Lower leg skin (tissue), 4 donors: ENCODE results near the gene RTN4RL1. TPM values are rescaled to one million over a fixed set of nuclear protein-coding genes. Genes with fewer than 3 reads are reported as not detected.
A peak's percentile ranks its signal among the peaks of the same experiment; 100 is the strongest.

ENCODE experiments used
- DNase-seq, 2 donors: peaks; one replicate each; pipeline ENCODE4 v3.0.0-alpha.2; 2019; ENCODE audit warnings: low spot score in 2 of 2
- H3K4me3 ChIP-seq: fragments of 200-600 bp; sonication (generic); 2 replicates; pipeline ENCODE4 v1.5.1; 2017; ENCODE audit warnings: mild to moderate bottlenecking, low read depth; ENCODE audit not compliant: poor library complexity, severe bottlenecking
- CTCF ChIP-seq, 3 donors: fragments of 450-650 bp; IDR thresholded peaks; one replicate each; pipeline ENCODE4 v1.5.1; 2016; ENCODE audit warnings: antibody characterized with exemption in 3 of 3, mild to moderate bottlenecking in 3 of 3, moderate library complexity in 2 of 3
- POLR2A ChIP-seq, 2 donors: fragments of 450-650 bp; IDR thresholded peaks; one replicate each; pipeline ENCODE4 v1.6.1; 2016 to 2017; ENCODE audit warnings: antibody characterized with exemption in 2 of 2, mild to moderate bottlenecking in 1 of 2, moderate library complexity in 1 of 2
- WGBS, 2 donors: methylation state at CpG; one replicate each; pipeline ENCODE4 v1.1.5; 2018; 5-methylcytosine and 5-hydroxymethylcytosine counted together
- intact Hi-C: fragments of 100-400 bp; cut with DNase I; formaldehyde crosslinking; loops from one replicate; pipeline ENCODE4 v1.15.0; 2023; ENCODE audit warnings: low total_unique reads
- total RNA-seq, 4 donors: library from RNA; depleted of rRNA; stranded (reverse); fragments of >200 nt; gene quantifications; one replicate each; pipeline ENCODE4 v1.1.0, GENCODE V29; 2016

Gene RTN4RL1
- total RNA-seq, 4 donors from 2014 or later, result 19.1 to 31.5 (median 27.6) TPM

GRCh38 chr17:2047590-2047989, 22.5 kb upstream of the RTN4RL1 start:
- no peak overlapping the region for H3K4me3 ChIP-seq
- WGBS, 2 donors, result 93 to 95% methylated on average over 6 of the region's 6 CpGs
- DNase-seq, result no peak
- TF ChIP-seq CTCF (IDR thresholded peaks at IDR 0.05), result no peak
- no peak for TF ChIP-seq POLR2A (IDR thresholded peaks at IDR 0.05)
- intact Hi-C loops, result no loop called here

GRCh38 chr17:2044263-2044894, 19.2 kb upstream of the RTN4RL1 start:
- WGBS, 2 donors, result 91 to 96% methylated on average over 5 of the region's 5 CpGs
- no peak for TF ChIP-seq CTCF (IDR thresholded peaks at IDR 0.05)
- no peak for TF ChIP-seq POLR2A (IDR thresholded peaks at IDR 0.05)
- H3K4me3 ChIP-seq, result no peak overlapping the region
- peak in 1 of 2 donors; percentile 67 for DNase-seq
- intact Hi-C loops, result no loop called here

- intact Hi-C loops, result no loop called here
- no peak overlapping the region for H3K4me3 ChIP-seq
- WGBS, 2 donors, result 57 to 58% methylated on average over 6 of the region's 6 CpGs
- TF ChIP-seq CTCF (IDR thresholded peaks at IDR 0.05), result no peak
- no peak for DNase-seq
These were observed 18.7 kb upstream of the RTN4RL1 start for GRCh38 chr17:2043785-2044184.

- WGBS, 2 donors, result 81 to 83% methylated on average over 5 of the region's 5 CpGs
- TF ChIP-seq CTCF (IDR thresholded peaks at IDR 0.05), result no peak
- no peak for DNase-seq
- intact Hi-C loops, result no loop called here
- no peak overlapping the region for H3K4me3 ChIP-seq
These were observed 17.8 kb upstream of the RTN4RL1 start for GRCh38 chr17:2042933-2043332.

GRCh38 chr17:2042390-2042847, 17.3 kb upstream of the RTN4RL1 start:
- intact Hi-C loops, result no loop called here
- WGBS, 2 donors, result 17 to 20% methylated on average over 17 of the region's 17 CpGs
- DNase-seq, result no peak
- TF ChIP-seq POLR2A (IDR thresholded peaks at IDR 0.05) (no peak), CTCF (IDR thresholded peaks at IDR 0.05) (no peak)
- H3K4me3 ChIP-seq, result peak overlapping the region; percentile 52
